ENCODE measurements around the gene SUGCT.

Gene SUGCT

DNA sequence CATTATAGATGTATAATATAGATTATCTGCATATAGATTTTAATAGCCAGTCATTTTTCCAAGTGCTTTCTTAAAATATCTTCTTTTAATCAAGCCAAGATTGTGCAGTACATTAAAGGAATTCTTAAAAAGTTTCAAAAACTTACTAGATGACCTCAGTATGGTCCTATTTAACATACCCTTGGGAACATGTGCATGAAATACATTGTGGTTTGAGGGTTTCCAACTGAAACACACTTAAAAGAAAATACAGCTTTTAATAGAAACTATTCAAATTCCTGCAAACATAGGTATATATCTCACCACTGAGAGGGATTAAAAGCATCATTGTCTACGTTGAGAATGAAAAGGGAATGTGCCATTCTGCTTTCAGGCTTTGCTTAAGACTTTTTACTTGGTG is 364.9 kb downstream of the SUGCT start:
- ATAC-seq (ENCODE audit: insufficient read depth, low read depth) (peak; percentile 73), DNase-seq (no peak)
- H3K27ac ChIP-seq (ENCODE audit: low read length), result no peak overlapping the region
- no peaks in the 10 kb centered on the region for H3K27me3 ChIP-seq (ENCODE audit: insufficient read depth, low read length, poor library complexity)
- no peaks in the 10 kb centered on the region for H3K36me3 ChIP-seq (ENCODE audit: insufficient read depth, low read length)
- no peak overlapping the region for H2AFZ ChIP-seq (ENCODE audit: low read depth, low read length)
- no peak for TF ChIP-seq EZH2 (IDR thresholded peaks at IDR 0.05; ENCODE audit: borderline replicate concordance, low read depth, low read length, severe bottlenecking)
- TF ChIP-seq, protein P1, sequence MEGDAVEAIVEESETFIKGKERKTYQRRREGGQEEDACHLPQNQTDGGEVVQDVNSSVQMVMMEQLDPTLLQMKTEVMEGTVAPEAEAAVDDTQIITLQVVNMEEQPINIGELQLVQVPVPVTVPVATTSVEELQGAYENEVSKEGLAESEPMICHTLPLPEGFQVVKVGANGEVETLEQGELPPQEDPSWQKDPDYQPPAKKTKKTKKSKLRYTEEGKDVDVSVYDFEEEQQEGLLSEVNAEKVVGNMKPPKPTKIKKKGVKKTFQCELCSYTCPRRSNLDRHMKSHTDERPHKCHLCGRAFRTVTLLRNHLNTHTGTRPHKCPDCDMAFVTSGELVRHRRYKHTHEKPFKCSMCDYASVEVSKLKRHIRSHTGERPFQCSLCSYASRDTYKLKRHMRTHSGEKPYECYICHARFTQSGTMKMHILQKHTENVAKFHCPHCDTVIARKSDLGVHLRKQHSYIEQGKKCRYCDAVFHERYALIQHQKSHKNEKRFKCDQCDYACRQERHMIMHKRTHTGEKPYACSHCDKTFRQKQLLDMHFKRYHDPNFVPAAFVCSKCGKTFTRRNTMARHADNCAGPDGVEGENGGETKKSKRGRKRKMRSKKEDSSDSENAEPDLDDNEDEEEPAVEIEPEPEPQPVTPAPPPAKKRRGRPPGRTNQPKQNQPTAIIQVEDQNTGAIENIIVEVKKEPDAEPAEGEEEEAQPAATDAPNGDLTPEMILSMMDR (IDR thresholded peaks at IDR 0.05; ENCODE audit: borderline replicate concordance, extremely low read depth, low read length, poor library complexity, severe bottlenecking), result no peak
- no peak overlapping the region for H3K4me3 ChIP-seq (ENCODE audit: low read depth in 1 of 2, low read length in 2 of 2)
- H3K79me2 ChIP-seq (ENCODE audit: insufficient read depth, low read length), result no peaks in the 10 kb centered on the region
- H3K9ac ChIP-seq (ENCODE audit: low read depth, low read length), result no peak overlapping the region
- 0 out of 2 replicates have a peak overlapping the region, but pooled peaks have one; percentile 8 for H3K4me2 ChIP-seq (ENCODE audit: insufficient read depth, low read length)
- peaks cover 21% of the 10 kb centered on the region for H3K4me1 ChIP-seq (ENCODE audit: insufficient read depth, low read length)
- no peaks in the 10 kb centered on the region for H3K9me3 ChIP-seq (ENCODE audit: insufficient read depth, low read length, severe bottlenecking)
- H4K20me1 ChIP-seq (ENCODE audit: insufficient read depth, low read length), result no peaks in the 10 kb centered on the region

DNA sequence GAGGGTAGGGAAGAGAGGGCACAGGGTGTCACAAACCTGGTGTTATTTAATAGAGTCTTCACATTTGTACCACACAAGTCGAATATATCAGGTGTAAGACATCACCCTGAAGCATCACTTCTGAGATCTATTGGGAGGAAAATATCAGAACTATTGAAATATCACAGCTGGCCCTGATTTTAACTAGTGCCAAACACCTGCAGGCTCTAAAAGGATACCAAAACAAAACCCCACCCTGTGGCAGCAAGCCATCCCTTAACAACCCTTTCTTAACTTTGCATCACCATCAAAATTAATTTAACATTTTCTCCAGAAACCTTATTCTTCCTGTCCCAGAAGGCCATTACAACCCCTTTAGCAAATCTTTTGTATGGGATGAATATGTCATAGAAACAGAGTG is 365.4 kb downstream of the SUGCT start:
- H3K79me2 ChIP-seq (ENCODE audit: insufficient read depth, low read length), result no peaks in the 10 kb centered on the region
- H3K4me3 ChIP-seq (ENCODE audit: low read depth in 1 of 2, low read length in 2 of 2), result no peak overlapping the region
- peak; percentile 52 for ATAC-seq (ENCODE audit: insufficient read depth, low read depth)
- H3K9me3 ChIP-seq (ENCODE audit: insufficient read depth, low read length, severe bottlenecking), result no peaks in the 10 kb centered on the region
- 0 out of 2 replicates have a peak overlapping the region, but pooled peaks have one; percentile 8 for H3K4me2 ChIP-seq (ENCODE audit: insufficient read depth, low read length)
- TF ChIP-seq, protein P1 (IDR thresholded peaks at IDR 0.05; ENCODE audit: borderline replicate concordance, extremely low read depth, low read length, poor library complexity, severe bottlenecking), result no peak
- TF ChIP-seq EZH2 (IDR thresholded peaks at IDR 0.05; ENCODE audit: borderline replicate concordance, low read depth, low read length, severe bottlenecking), result no peak
- 0 out of 2 replicates have a peak overlapping the region, but pooled peaks have one; percentile 20 for H3K27ac ChIP-seq (ENCODE audit: low read length)
- H3K4me1 ChIP-seq (ENCODE audit: insufficient read depth, low read length), result peaks cover 21% of the 10 kb centered on the region
- no peaks in the 10 kb centered on the region for H3K27me3 ChIP-seq (ENCODE audit: insufficient read depth, low read length, poor library complexity)
- no peak for DNase-seq
- H2AFZ ChIP-seq (ENCODE audit: low read depth, low read length), result no peak overlapping the region
- no peaks in the 10 kb centered on the region for H3K36me3 ChIP-seq (ENCODE audit: insufficient read depth, low read length)
- no peak overlapping the region for H3K9ac ChIP-seq (ENCODE audit: low read depth, low read length)
- H4K20me1 ChIP-seq (ENCODE audit: insufficient read depth, low read length), result no peaks in the 10 kb centered on the region

DNA sequence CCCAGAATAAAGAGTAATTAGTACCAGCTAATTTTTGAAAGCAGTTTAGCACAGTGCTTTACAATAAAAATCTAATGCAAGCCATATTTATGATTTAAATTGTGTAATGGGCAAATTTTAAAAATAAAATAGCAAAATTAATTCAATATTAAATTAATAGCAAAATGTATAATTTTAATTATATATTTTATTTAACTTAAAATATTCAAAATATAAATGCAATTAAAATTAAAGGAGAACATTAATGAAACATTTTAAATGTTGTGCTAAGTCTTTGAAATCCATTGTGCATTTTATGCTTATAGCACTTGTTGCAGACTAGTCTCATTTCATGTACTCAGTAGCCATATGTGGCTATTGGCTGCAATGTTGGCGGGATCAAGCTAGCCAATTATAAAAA is 367.6 kb downstream of the SUGCT start:
- Histone ChIP-seq H3K4me2 (ENCODE audit: insufficient read depth, low read length) (no peak overlapping the region), H3K36me3 (ENCODE audit: insufficient read depth, low read length) (no peaks in the 10 kb centered on the region), H4K20me1 (ENCODE audit: insufficient read depth, low read length) (no peaks in the 10 kb centered on the region), H3K9me3 (ENCODE audit: insufficient read depth, low read length, severe bottlenecking) (peaks cover 4% of the 10 kb centered on the region), H3K4me3 (ENCODE audit: low read depth in 1 of 2, low read length in 2 of 2) (no peak overlapping the region), H3K79me2 (ENCODE audit: insufficient read depth, low read length) (no peaks in the 10 kb centered on the region), H3K27me3 (ENCODE audit: insufficient read depth, low read length, poor library complexity) (no peaks in the 10 kb centered on the region), H3K4me1 (ENCODE audit: insufficient read depth, low read length) (peaks cover 21% of the 10 kb centered on the region), H3K27ac (ENCODE audit: low read length) (no peak overlapping the region), H3K9ac (ENCODE audit: low read depth, low read length) (no peak overlapping the region), H2AFZ (ENCODE audit: low read depth, low read length) (no peak overlapping the region)
- TF ChIP-seq, protein P1 (IDR thresholded peaks at IDR 0.05; ENCODE audit: borderline replicate concordance, extremely low read depth, low read length, poor library complexity, severe bottlenecking), result no peak
- no peak for TF ChIP-seq EZH2 (IDR thresholded peaks at IDR 0.05; ENCODE audit: borderline replicate concordance, low read depth, low read length, severe bottlenecking)
- no peak for DNase-seq
- no peak for ATAC-seq (ENCODE audit: insufficient read depth, low read depth)

DNA sequence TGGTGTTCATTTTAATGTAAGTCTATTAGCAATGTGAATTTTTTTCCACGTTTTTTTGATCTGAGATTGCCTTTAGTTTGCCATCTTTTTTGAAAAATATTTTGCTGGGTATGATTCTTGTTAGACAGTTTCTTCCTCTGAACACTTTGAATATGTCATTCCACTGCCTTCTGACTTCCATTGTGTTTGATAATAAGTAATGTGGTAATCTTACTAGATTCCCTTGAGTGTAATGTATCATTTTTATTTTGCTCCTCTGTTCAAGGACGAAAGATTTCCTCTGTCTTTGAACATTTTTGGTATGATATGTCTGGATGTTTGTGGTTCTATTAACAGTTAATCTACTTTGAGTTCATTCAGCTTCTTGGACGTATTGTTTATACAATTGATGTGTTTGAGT is 371.4 kb downstream of the SUGCT start:
- DNase-seq (no peak), ATAC-seq (ENCODE audit: insufficient read depth, low read depth) (no peak)
- H3K9me3 ChIP-seq (ENCODE audit: insufficient read depth, low read length, severe bottlenecking), result peaks cover 7% of the 10 kb centered on the region
- no peaks in the 10 kb centered on the region for H4K20me1 ChIP-seq (ENCODE audit: insufficient read depth, low read length)
- H2AFZ ChIP-seq (ENCODE audit: low read depth, low read length), result no peak overlapping the region
- no peaks in the 10 kb centered on the region for H3K36me3 ChIP-seq (ENCODE audit: insufficient read depth, low read length)
- H3K9ac ChIP-seq (ENCODE audit: low read depth, low read length), result no peak overlapping the region
- no peak overlapping the region for H3K4me2 ChIP-seq (ENCODE audit: insufficient read depth, low read length)
- H3K4me1 ChIP-seq (ENCODE audit: insufficient read depth, low read length), result no peaks in the 10 kb centered on the region
- no peak for TF ChIP-seq EZH2 (IDR thresholded peaks at IDR 0.05; ENCODE audit: borderline replicate concordance, low read depth, low read length, severe bottlenecking)
- TF ChIP-seq, protein P1 (IDR thresholded peaks at IDR 0.05; ENCODE audit: borderline replicate concordance, extremely low read depth, low read length, poor library complexity, severe bottlenecking), result no peak
- H3K27me3 ChIP-seq (ENCODE audit: insufficient read depth, low read length, poor library complexity), result no peaks in the 10 kb centered on the region
- no peak overlapping the region for H3K27ac ChIP-seq (ENCODE audit: low read length)
- no peaks in the 10 kb centered on the region for H3K79me2 ChIP-seq (ENCODE audit: insufficient read depth, low read length)
- no peak overlapping the region for H3K4me3 ChIP-seq (ENCODE audit: low read depth in 1 of 2, low read length in 2 of 2)

All from DND-41 (cell line).